C4-2B (cell line): ENCODE measurements around the gene PRDX2.

ENCODE experiments used
- H3K27ac ChIP-seq: fragments of 450-650 bp; 2 replicates; pipeline ENCODE4 v1.5.1; 2017
- CTCF ChIP-seq: fragments of 450-650 bp; conservative IDR thresholded peaks from 2 replicates; pipeline ENCODE4 v1.5.1; 2017; ENCODE audit warnings: mild to moderate bottlenecking
- ZFX ChIP-seq: fragments of 450-650 bp; IDR thresholded peaks from 2 replicates; pipeline ENCODE4 v1.6.1; 2017

Gene PRDX2

GRCh38 chr19:12757544-12758274, 43.9 kb downstream of the PRDX2 start:
- H3K27ac ChIP-seq, result no peak overlapping the region
- no peak for TF ChIP-seq ZFX
- TF ChIP-seq CTCF, result peak; percentile 99

GRCh38 chr19:12756150-12756883, 45.3 kb downstream of the PRDX2 start:
- no peak for TF ChIP-seq CTCF
- TF ChIP-seq ZFX, result no peak
- no peak overlapping the region for H3K27ac ChIP-seq

GRCh38 chr19:12754465-12755196, 47.0 kb downstream of the PRDX2 start:
- TF ChIP-seq CTCF (no peak), ZFX (no peak)
- H3K27ac ChIP-seq, result no peak overlapping the region

- no peak for TF ChIP-seq ZFX
- no peak for TF ChIP-seq CTCF
- no peak overlapping the region for H3K27ac ChIP-seq
Observed at GRCh38 chr19:12752056-12752781, 49.4 kb downstream of the PRDX2 start.

GRCh38 chr19:12751635-12752034, 50.0 kb downstream of the PRDX2 start, which contains the start of gene BEST2:
Gene BEST2 (plus strand): TSS chr19:12751791. CDS start chr19:12752593, 802 bp downstream.
- TF ChIP-seq CTCF (no peak), ZFX (no peak)
- no peak within 1 kb of the TSS for H3K27ac ChIP-seq

GRCh38 chr19:12750851-12751250, 50.7 kb downstream of the PRDX2 start:
- no peak overlapping the region for H3K27ac ChIP-seq
- TF ChIP-seq ZFX, result no peak
- TF ChIP-seq CTCF, result no peak
